ENCODE data around the gene RTTN. TPM values are rescaled to one million over a fixed set of nuclear protein-coding genes. Genes with fewer than 3 reads are reported as not detected.

Gene RTTN
- total RNA-seq, 1 donor from 2014 or later = 26.4 TPM

DNA sequence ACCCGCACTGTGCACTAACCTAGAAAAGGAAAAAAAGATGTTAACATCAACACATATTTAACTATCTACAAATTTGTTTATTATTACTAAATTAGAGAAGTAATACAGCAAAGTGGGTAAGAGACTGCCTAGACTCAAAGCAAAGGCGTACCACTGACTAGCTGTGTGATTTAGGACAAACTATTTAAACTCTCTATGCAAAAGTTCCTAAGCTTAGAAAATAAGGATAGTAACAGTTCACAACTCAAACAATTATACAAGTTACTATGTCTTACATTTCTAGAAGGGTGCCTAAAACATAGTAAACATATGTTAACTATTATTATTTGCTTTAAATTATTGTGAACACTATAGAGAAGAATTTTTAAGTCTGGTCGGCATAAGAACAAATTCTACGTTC, 119.4 kb downstream of the RTTN start:
- intact Hi-C loops (cut with micrococcal nuclease) = loop anchor here (1.0 to 10.0 kb wide), 10 partner anchors 129 to 1371 kb away; partner anchors contain the start of gene TMX3

DNA sequence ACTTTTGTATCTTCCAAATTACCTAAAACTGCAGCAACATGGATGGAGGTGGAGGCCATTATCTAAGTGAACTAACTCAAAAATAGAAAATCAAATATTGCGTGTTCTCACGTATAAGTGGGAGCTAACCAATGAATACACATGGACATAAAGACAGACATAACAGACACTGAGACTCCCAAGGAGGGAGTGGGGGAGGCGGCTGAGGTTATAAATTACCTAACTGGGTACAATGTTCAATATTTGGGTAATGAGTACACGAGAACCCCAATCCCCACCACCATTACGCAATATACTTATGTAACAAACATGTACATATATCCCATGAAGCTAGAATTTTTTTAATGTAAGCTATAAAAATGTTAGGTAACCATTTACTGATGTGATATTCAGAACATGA, 119.8 kb downstream of the RTTN start:
- intact Hi-C loops (cut with micrococcal nuclease) = loop anchor here (1.0 to 10.0 kb wide), 11 partner anchors 128 to 1371 kb away; partner anchors contain the start of gene TMX3

DNA sequence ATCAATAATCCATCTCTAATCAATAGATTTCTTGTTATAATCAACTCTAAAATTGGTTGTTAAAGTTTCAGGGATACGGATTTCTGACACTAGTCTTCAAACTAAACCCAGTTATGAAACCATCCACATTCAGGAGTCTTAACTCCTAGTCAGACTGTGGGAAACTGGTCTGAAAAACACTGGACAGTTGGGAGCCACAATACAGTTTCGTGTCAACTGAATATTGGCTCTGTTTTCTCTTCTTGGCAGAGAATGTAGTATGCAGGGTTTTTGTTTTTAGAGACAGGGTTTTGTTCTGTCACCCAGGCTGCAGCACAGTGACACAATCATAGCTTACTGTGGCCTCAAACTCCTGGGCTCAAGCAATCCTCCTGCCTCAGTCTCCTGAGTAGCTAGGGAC, 123.1 kb downstream of the RTTN start:
- intact Hi-C loops (cut with micrococcal nuclease) = loop anchor here (10.0 kb wide), 3 partner anchors 988 to 1368 kb away; partner anchors contain the start of gene TMX3

DNA sequence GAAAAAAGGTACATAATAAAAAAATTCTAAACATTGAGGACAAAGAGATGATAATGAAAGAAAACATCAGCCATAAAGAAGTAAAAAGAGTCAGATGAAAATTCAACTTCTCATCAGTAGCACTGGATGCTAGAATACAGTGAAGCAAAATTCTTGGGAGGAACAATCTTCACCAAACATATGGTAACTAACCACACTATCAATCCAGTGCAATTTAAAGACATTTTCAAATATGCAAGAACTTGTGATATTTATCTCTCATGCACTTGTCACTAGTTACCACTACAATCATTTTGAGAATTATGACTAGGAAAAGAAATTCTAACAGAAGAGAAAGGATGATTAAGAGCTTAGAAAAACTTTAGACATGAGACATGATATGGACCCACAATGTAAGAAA, 127.4 kb downstream of the RTTN start:
- intact Hi-C loops (cut with micrococcal nuclease) = loop anchor here (10.0 kb wide), 1 partner anchor 673 kb away; the partner anchor contains the start of gene DOK6

DNA sequence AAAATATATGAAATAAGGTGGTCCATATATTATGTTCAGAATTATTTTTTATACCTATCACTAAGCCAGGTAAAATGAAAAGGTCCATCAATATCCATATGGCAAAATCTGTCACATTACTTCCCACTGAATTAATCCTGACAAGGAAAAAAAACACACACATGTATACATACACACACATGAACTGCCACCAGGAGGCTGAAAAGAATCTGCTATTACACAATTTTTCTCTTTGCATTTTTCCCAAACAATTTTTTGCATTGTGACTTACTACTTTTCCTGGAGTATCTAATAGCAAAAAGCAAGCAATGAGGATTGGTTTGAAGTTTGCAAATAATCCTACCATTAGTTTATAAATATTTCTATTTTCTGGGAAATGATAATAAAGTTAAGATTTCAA, 129.6 kb downstream of the RTTN start:
- intact Hi-C loops (cut with micrococcal nuclease) = loop anchor here (10.0 kb wide), 1 partner anchor 671 kb away; the partner anchor contains the start of gene DOK6

DNA sequence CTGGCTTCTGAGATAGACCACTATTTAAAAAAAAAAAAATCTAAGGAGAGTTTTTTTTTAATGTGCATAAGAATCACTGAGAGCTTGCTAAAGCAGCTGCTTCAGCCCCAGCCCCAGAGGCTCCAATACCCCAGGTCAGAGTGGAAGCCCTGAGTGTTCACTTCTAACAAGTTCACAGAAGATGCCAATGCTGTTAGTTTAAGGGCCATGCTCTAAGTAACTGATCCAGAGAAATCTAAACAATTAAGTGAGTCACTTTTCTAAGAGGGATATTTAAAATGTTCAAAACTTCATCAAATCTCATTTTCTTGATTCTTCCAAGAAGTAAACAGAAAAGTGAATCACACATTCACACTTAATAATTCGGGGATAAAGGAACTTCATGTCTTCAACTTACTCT, 131.4 kb downstream of the RTTN start:
- intact Hi-C loops (cut with micrococcal nuclease) = loop anchor here (5.0 to 10.0 kb wide), 4 partner anchors 177 to 669 kb away; partner anchors contain the start of gene DOK6

DNA sequence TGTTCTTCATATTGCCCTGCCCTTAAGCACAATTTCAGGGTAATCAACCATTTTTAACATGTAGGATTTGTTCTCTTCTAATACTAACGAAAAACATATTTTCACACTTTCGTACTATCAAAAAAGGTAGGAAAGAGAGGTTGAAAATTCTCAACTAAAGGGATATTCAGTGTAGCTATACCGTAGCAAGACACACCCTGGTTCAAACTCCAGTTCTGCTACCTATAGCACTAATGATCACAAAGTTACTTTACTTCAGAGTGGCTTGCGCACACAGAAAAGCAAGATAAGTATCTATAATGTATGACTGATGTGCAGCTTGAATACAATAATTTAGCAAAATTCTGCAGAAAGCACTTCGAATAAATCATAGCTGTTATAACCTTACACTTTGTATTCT, 132.1 kb downstream of the RTTN start:
- intact Hi-C loops (cut with micrococcal nuclease) = loop anchor here (5.0 to 10.0 kb wide), 4 partner anchors 176 to 669 kb away; partner anchors contain the start of gene DOK6

DNA sequence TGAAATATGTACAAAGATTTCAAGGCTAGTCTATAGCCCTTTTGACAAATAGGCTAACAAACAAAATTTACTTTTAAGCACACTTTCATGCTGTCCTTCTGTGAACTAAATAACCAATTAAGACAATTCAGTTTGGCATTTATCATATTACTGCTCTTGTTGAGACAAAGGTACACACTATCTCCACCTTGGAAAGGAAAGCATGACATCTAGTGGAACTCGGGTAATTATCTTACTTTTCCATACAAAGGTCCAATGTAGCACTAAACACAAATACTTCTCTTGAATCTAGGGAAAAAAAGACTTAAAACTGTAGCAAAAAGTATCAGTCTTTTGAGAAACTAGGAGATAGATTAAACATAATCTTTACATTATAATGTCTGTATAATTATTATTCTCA, 132.8 kb downstream of the RTTN start:
- intact Hi-C loops (cut with micrococcal nuclease) = loop anchor here (1.0 to 10.0 kb wide), 6 partner anchors 116 to 668 kb away; partner anchors contain the start of gene DOK6

DNA sequence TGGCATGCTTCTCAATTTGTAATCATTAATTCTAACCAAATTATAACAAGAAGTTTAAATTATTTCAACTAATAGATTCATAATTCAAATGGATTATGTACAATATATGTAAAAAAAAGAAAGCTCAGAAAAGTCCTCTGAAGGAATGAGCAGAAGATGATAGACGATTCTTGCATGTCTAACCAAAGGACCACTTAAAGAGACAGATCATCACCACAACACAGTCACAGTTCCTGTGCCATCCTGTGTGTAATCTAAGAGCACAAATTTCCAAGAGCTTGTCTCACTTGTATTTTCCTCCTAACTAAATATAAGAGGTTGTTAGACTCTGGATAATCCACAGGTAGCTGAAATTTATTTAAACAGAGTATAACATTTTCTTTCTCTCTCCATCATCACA, 135.5 kb downstream of the RTTN start:
- intact Hi-C loops (cut with micrococcal nuclease) = loop anchor here (5.0 to 10.0 kb wide), 4 partner anchors 173 to 665 kb away; partner anchors contain the start of gene DOK6

DNA sequence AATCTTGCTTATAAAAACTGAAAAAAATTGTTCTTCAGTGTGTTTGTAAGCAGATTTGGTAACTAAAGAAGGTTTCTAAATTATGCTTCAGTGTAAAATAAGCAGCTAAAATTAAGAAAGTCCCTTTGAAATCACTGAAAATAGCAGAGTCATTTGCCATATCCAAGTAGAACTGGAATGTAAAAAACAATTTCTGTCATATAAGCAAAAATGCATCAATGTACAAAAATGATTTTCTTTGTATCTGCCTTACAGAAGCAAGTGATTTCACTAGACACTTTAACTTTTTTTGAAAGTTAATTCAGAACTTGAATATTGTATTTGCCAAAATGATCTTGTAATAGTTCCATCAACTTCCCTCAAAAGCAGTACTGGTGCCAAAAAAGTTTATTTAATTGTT, 136.1 kb downstream of the RTTN start:
- intact Hi-C loops (cut with micrococcal nuclease) = no loop called here

DNA sequence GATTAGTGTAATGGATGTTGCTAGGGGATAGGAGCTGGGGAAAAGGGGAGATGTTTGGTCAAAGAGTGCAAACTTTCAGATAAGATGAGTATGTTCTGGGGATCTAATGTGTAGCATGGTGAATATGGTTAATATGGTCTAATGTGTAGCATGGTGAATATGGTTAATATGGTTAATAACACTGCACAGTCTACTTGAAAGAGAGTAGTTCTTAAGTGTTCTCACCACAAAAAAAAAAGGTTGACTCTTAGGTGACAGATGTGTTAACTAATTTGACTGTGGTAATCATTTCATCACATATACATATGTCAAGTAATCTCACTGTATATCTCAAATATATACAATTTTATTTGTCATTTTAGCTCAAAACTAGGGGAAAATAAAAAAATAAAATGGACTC, 136.5 kb downstream of the RTTN start:
- intact Hi-C loops (cut with micrococcal nuclease) = no loop called here

DNA sequence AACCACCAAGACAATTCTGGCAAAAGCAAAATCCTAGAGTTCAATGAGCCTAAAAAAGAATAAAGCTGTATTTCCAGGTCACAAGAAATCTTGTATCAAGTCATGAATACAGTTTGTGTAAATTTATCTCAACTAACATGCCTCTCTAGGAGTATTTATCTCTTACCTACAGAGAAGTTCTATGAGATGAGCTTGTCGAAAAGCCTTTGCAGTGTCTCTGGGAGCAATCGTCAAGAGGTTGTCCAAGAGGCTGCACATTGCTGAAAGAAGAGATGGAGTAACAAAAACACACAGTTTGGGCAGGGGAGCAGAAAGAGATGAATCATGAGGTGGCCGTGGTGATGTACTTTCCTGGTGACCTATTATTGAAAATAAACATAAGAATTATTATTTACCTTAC, 145.8 kb downstream of the RTTN start:
- intact Hi-C loops (cut with micrococcal nuclease) = no loop called here

DNA sequence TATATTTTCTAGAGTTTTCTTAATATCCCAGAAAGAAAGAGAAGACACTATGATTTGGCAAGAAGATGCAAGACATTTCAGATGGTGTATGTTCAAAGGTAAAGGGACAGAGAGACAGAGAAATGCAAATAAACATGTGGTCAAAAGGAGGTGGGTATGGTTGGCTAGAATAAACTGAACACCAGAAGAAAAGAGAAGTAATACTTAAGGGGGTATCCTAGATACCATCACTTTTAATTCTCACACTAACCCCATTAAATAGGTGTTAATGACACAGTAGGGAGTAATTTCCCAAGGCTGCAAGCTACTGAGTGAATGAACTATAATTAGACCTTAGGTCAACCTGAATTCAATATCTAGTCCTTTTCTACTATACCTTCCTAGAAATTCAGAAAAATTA, 146.6 kb downstream of the RTTN start:
- intact Hi-C loops (cut with micrococcal nuclease) = no loop called here

DNA sequence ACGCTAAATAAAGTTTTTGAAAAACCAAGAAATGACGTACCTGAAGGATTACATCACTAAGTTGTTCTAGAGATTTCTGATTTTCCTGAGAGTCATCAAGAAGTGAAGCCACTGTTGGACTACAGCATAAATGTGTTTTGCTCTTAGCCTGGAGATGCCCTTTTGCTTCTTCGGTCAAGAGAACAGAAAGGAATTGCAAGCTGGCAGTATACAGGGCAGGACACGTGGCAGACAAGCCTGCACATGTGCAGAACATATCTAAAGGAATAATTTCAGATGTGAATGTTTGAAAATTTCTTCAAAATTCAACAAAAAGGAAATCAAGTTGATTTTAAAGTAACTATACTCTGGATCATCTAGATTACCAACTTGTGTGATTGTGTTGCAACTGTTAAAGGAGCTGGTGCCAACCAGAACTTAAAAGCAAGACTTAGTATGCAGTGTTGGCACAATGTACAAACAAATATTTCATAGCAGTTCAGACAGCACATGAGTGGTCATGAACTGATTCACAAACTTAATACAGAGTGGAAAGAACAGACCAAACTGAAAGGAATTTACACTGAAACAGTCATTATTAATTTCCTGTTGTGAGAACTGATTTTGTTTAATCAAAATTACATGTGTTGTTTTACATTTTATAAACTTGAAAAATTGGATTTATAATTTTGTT, 157.4 kb downstream of the RTTN start:
- intact Hi-C loops (cut with micrococcal nuclease) = no loop called here

DNA sequence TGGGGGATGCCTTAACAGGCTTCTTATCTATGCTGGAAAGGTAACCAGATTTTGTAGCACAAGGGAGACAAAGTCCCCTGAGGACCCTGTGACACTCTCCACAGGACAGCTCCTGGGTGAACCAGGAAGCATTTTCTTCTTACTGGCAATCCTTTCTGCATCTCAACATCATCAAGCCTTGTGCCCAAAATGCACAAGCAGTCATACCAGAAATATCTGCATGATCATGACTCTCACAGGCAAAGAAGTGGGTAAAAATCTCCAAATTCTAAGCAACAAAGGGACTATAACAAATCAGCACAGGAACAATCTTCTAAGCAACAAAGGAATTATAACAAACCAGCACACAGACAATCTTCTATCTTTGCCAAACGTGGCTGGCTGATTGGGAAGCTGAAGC, 158.7 kb downstream of the RTTN start:
- intact Hi-C loops (cut with micrococcal nuclease) = no loop called here

DNA sequence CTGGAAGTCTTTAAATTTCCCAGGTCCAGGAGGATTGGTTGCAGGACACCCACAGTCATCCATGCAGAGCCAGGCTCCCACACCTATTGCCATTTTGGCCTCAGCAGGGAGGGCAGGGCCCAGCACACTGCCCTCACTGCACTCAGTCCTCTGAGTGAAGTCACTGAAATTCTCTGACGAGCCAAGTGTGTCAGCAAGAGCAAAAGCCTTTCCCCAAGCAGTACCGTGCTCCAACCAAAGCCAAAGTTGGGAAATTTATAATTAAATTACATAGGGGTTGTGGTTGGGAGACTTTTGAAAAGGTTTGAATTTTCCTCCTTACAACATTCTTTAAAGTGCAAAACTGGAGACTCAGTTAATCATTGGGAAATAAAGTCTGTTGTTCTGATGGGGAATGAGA, 159.3 kb downstream of the RTTN start:
- intact Hi-C loops (cut with micrococcal nuclease) = no loop called here

DNA sequence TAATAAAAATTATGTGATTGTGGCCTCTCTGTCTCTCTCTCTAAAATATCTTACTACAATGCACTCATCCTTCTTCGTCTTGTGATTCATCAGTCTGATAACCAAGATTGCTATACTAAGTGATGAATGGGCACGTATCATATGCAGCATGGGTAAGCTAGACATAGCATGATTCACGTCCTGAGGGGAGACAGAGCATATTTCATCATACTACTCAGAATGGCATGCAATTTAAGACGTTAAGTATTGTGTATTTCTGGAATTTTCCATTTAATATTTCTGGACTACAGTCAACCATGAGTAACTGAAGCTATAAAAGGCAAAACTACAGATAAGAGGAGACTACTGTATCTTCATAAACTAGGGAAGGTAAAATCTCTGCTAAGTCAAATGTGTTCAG, 160.9 kb downstream of the RTTN start:
- intact Hi-C loops (cut with micrococcal nuclease) = no loop called here

DNA sequence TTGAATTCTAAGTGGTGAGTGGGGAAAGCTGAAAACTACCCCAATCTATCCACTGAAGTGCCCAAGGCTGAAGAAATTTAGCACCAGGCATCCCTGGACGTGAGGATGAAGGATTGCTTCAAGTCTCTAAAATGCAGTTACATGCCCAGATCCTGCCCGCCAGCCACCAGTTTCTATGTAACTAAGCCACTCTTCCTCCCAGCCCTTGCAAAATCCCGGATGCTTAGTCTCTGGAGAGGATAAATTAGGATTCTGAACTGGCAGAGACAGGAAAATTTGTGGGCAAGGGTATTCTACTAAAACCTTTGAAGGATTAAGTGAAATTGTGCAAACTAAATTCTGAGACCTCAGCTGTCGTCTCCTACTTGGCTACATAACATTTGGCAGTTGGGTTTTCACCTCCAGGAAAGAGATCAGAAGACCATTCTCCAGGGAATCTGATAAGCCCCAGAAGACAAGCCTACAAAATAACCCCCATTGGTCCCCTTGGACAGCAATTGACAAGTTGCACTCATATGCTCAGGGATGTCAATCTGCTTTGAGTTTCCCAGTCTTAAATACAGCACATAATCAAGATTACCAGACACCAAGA, 163.9 kb downstream of the RTTN start:
- intact Hi-C loops (cut with micrococcal nuclease) = no loop called here

DNA sequence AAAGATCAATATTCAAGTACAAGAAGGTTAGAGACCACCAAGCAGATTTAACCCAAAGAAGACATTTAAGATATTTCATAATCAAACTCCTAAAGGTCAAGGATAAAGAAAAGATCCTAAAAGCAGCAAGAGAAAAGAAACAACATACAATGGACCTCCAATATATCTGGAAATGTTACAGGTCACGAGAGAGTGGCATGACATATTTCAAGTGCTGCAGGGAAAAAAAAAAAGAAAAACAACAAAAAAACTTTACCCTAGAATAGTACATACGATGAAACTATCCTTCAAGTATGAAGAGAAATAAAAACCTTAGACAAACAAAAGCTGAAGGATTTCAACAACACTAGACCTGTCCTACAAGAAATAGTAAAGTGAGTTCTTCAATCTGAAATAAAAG, 166.3 kb downstream of the RTTN start:
- intact Hi-C loops (cut with micrococcal nuclease) = no loop called here

DNA sequence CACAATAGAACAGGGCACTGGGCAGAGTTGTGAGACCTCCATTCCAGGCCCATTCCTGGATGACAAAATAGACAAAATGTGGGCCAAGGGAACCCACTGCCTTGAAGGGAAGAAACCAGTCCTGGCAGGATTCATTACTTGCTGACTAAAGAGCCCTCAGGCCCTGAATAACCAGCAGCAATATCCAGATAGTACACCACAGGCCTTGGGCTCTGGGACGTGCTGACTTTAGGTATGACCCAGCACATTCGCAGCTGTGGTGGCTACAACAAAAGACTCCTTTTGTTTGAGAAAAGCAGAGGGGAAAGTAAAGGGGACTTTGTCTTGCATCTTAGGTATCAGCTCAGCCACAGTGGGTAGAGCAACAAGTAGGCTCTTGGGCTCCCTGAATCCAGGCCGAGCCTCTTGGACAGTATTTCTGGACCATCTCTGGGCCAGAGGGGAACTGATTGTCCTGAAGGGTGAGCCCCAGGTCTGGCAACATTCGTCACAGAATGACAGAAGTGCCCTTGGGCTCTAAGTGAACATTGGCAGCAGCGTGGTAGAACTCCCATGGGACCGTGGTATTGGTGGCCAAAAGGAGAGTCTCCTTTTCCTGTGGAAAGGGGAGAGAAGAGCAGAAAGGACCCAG, 167.9 kb downstream of the RTTN start:
- intact Hi-C loops (cut with micrococcal nuclease) = no loop called here

DNA sequence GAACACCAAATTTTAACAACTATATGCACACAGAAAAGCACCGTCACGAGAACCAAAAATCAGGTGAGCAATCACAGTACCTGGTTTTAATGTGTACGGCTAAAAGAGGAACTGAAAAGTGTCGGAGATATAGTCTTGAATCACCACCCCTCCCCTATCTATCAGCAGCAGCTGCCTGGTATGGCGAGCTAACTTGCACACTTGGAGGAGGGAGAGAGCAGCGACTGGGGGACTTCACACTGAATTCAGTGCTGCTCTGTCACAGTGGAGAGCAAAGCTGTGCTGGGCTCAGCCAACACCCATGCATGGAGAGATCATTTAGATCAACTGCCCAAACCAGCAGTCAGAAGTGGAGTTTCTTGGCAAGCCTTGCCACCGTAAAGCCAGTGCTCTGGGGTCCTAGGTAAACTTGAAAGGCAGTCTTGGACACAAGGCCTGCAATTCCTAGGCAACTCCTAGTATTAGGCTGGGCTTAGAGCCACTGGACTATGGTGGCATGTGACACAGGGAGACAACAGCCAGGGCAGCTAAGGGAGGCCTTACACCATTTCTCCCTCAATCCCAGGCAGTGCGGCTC, 168.6 kb downstream of the RTTN start:
- intact Hi-C loops (cut with micrococcal nuclease) = no loop called here

DNA sequence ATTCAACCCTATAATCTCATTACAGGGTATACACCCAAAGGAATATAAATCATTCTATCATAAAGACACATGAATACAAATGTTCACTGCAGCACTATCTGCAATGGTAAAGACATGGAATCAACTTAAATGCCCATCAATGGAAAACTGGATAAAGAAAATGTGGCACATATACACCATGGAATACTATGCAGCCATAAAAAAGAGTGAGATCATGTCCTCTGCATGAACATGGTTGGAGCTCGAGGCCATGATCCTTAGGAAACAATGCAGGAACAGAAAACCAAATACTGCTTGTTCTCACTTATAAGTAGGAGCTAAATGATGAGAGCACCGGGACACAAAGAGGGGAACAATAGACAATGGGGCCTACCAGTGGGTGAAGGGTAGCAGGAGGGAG, 169.3 kb downstream of the RTTN start:
- intact Hi-C loops (cut with micrococcal nuclease) = no loop called here
